Iris pigment epithelial cell (primary cell): ENCODE results near the gene CDC123.
"Not testable (repeated sequence)": the region's sequence is repeated elsewhere in the genome, so short reads cannot be mapped to it uniquely, and the experiment has no call there.

ENCODE experiments used
- DNase-seq: peaks from one replicate; pipeline ENCODE4 v3.0.0-alpha.2; 2011; ENCODE audit warnings: low read depth

The CDC123 gene

GRCh38 chr10:12195603-12196506 is at the start of gene CDC123, which contains the start of gene NUDT5:
Gene CDC123 (plus strand): TSS chr10:12196188. CDS start chr10:12196246, 58 bp downstream.
Gene NUDT5 (minus strand): TSS chr10:12195891. CDS start chr10:12186291, 9,600 bp downstream.
- DNase-seq: peak; percentile 93

- no peak for DNase-seq
These were observed 45.8 kb upstream of the CDC123 start for GRCh38 chr10:12150163-12150562.

DNA sequence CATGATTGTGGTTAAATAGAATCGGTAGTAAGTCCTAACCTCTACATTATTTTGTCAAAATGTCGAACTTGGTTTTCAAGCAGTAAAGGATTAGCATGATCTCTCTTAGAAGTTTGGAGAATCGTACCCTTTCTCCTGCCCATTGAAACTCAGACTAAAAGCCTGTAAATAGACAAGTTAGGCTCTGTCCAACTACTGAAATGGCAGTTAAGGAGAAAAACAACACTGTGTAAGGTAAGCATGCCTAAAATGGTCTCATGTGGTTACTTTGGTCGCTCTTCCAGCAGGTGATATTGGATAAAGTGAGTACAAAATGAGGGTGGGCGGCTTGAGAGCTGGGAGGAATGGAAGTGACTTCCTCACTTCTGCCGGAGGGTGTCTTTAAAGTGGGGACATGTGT is 41.5 kb upstream of the CDC123 start:
- no peak for DNase-seq

- DNase-seq: no peak
These were observed 39.4 kb upstream of the CDC123 start for GRCh38 chr10:12156367-12157123.

- DNase-seq: no peak
These were observed 37.9 kb upstream of the CDC123 start for GRCh38 chr10:12158111-12158510.

DNA sequence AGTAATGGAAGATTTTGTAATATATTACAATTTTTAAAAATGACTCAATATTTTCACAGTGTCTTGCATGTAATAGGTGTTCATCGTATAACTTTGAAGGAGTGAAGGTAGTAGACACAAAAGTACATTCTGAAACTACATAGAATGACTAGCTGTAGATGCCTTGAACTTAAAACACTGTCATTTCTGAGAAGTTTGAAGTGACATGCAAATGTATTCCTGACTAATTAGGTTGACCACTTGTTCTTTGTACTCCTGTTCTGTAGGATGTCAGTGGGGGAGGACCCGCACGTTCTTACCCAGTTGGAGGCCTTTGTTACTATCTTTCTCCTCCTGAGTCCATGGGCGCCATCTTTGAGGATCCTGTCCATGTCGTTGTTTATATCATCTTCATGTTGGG is 35.3 kb upstream of the CDC123 start:
- DNase-seq: no peak

- no peak for DNase-seq
These were observed 33.1 kb upstream of the CDC123 start for GRCh38 chr10:12162927-12163326.

- DNase-seq: no peak
These were observed 31.9 kb upstream of the CDC123 start for GRCh38 chr10:12164085-12164484.

GRCh38 chr10:12165036-12165435 is 31.0 kb upstream of the CDC123 start:
- DNase-seq: no peak

GRCh38 chr10:12165999-12166775 is 29.8 kb upstream of the CDC123 start:
- no peak for DNase-seq

- DNase-seq: not testable (repeated sequence)
These were observed 24.5 kb upstream of the CDC123 start for GRCh38 chr10:12171512-12171911.

GRCh38 chr10:12177642-12178041 is 18.3 kb upstream of the CDC123 start:
- DNase-seq: peak; percentile 57

GRCh38 chr10:12179606-12180170 is 16.3 kb upstream of the CDC123 start:
- no peak for DNase-seq

GRCh38 chr10:12180221-12180974 is 15.6 kb upstream of the CDC123 start:
- no peak for DNase-seq

GRCh38 chr10:12181065-12181775 is 14.8 kb upstream of the CDC123 start:
- DNase-seq: peak; percentile 56

DNA sequence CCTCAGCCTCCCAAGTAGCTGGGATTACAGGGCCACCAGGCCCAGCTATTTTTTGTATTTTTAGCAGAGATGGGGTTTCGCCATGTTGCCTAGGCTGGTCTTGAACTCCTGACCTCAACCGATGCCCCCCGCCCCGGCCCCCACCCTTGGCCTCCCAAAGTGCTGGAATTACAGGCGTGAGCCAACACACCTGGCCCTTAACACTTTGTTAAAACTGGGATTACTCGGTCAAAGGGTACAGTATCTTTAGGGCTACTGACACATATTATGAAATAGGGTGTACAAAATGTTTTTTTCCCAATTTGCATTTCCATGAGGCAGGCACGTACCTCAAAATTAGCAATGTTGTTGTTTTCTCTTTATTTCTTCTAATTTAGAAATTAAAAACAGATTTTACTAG is 11.8 kb upstream of the CDC123 start:
- DNase-seq: no peak

DNA sequence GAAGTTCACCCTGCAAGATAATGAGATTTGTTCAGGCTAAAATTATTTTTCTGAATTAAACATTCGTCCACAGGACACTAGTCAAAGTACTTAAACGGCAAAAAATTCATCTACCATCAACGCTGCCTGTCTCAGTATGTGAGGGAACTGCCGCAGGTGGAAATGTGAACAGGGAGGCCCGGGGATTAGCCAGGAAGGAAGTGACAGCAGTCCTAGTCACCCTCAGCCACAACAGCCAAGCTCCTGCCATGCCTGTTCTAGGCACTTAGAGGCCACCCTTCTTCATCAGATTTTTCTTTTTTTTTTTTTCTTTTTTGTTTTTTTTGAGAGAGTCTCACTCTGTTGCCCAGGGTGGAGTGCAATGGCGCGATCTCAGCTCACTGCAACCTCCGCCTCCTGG is 9.7 kb upstream of the CDC123 start:
- DNase-seq: no peak

DNA sequence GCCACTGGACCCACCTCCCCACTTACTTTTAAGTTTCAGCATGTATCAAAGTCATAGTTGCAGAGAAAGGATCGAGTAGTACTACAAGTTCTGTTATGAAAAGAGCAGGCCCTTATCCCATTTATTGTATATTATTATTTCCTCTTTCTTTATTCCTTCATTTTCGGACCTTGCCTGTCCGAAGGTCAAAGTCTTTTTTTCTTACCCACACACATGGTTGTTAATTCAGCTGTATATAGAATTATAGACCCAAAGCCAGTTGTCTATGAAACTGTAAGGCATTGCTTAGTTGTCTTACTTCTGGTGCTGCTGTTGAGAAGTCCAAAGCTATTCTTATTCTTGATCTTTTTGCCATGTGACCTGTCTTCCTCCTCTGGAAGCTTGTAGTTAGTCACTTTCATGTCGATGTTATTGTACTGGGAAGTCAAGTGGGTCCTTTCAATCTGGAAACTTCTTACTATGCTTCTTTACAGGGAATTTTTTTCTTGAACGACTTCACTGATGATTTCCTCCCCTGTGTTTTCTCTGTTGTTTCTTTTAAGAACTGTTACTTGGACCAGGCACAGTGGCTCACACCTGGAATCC is 8.6 kb upstream of the CDC123 start:
- no peak for DNase-seq

DNA sequence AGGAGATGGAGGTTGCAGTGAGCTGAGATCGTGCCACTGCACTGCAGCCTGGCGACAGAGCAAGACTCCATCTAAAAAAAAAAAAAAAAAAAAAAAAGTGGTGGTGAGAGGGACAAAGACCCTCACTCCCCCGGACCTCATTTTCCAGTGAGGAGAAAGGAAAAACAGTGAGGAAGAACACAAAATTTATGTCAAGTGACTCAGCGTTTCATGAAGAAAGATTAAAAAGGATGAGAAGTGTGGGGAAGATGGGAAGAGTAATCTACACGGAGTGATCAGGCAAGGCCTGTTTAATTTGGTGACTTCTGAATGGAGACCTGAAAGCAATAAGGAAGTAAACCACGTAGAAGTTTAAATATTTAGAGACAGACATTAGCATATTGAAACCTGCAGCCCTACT is 7.3 kb upstream of the CDC123 start:
- DNase-seq: no peak

- DNase-seq: no peak
These were observed 6.6 kb upstream of the CDC123 start for GRCh38 chr10:12189426-12189825.
